K562 treated with DMSO at 1 percent for 48 hours (cell line): ENCODE data around the gene AVL9. TPM values are rescaled to one million over a fixed set of nuclear protein-coding genes. Genes with fewer than 3 reads are reported as not detected.

Source experiments
- total RNA-seq: library from RNA; unstranded; fragments of 300-600 nt; gene quantifications from 2 replicates; pipeline ENCODE4 v1.2.3, GENCODE V29; 2022; ENCODE audit warnings: low replicate concordance; ENCODE audit errors: extremely low read depth

Gene AVL9
- total RNA-seq, result not detected in 2 replicates

GRCh38 chr7:32495298-32496051 lies at the start of gene AVL9:
TSS of gene AVL9 (plus strand) at chr7:32495489. CDS start at chr7:32495710, 221 bp downstream.

GRCh38 chr7:32490127-32490796 lies 5.0 kb upstream of the AVL9 start, which contains the start of gene LSM5:
TSS of gene LSM5 (minus strand) at chr7:32490380. CDS start at chr7:32490365, 15 bp downstream.

Other genes starting within 250 kb of the AVL9 start
- gene LSM5, start 5.1 kb upstream of the AVL9 start, total RNA-seq, result not detected in 2 replicates